ENCODE measurements around the gene SLC6A11.

The SLC6A11 gene

DNA sequence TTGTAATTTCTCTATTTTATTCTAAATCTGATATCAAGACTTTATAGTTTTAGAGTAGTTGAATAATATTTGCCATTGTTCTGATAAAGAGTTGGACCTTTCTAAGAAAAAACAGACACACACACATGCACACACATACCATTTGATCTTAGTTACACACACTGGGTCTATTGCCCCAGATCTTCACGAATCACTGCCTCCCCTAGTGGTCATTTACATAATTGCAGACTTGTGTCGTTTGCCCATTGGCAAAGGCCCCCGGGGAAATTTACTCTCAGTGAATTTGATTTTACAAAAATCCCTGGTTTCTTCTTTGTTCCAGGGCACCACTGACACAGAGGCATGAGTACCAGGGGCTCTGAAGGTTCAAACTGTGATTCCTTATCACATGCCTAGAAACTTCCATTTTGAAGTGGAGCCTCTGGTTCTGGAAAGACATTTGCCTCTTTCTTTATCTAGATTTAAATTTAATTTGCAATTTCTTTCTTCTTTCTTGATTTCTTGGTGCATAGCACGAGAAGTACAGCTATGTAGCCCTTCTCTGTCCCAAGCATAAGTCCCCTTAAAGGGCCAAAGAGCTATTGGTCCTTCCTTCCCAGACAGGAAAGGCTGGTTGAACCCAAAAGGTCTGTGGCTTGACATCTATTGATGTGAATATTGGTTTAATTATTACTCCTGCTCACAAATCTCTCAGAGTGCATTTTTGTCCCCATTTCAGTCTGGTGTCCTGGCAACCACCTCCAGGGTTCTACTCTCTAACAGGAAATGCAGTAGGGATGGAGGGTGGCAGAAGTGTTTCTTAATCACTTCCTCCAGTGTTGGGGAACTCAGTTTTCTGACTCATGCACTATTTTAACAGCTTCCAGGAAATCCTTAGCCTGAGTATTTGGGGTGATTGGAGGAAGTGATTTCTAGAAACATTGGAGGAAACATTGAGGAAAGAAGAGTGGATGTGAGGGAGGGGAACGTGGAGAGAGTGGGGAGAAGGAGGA lies 32.4 kb upstream of the SLC6A11 start:
- H3K9me3 ChIP-seq (replicated peaks in 1 of 11), result no peaks in the 10 kb centered on the region
- H3K27ac ChIP-seq, result peak overlapping the region in 10 of 11 experiments; percentile 48 to 94 (median 86); a peak in 20 of 22 replicates
- peak overlapping the region; percentile 57 to 92 (median 84) for H3K4me2 ChIP-seq
- H3K27me3 ChIP-seq, result no peaks in the 10 kb centered on the region
- H3K9ac ChIP-seq, result peak overlapping the region in 9 of 11 experiments; percentile 24 to 77 (median 68); a peak in 17 of 22 replicates
- H3K4me3 ChIP-seq, result peak overlapping the region in 6 of 10 experiments; percentile 31 to 48 (median 38); a peak in 7 of 20 replicates
- TF ChIP-seq Cebpa-rat (IDR thresholded peaks at IDR 0.05), result peak in 8 of 11 experiments; percentile 16 to 78 (median 52); a peak in 10 of 22 replicates
- H3K36me3 ChIP-seq, result no peaks in the 10 kb centered on the region
- H3K4me1 ChIP-seq, result peaks cover 11 to 84% (median 46%) of the 10 kb centered on the region in 10 experiments
- H4K20me1 ChIP-seq, result no peaks in the 10 kb centered on the region

DNA sequence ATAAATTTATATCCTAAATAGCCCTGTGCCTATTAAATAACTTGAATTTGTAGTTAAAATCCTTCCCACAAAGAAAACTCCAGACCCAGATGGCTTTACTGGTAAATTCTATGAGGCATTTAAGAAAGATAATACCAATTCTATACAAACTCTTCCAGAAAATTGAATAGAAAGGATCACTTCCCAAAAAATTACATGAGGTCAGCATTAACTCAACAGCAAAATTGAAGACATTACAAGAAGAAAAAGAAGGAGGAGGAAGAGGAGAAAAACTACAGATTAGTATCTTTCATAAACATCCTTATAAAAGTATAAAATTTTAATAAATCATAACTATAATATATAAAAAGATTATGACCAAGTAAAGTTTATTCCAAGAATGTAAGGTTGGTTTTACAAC lies 29.4 kb upstream of the SLC6A11 start:
- Histone ChIP-seq H3K9me3 (replicated peaks in 1 of 11) (peaks cover 0 to 10% (median 0%) of the 10 kb centered on the region in 11 experiments; a peak in 3 of 22 replicates), H3K36me3 (no peaks in the 10 kb centered on the region), H3K4me2 (peak overlapping the region in 4 of 11 experiments; percentile 6 to 61 (median 40); a peak in 4 of 22 replicates), H3K27ac (no peak overlapping the region), H3K27me3 (no peaks in the 10 kb centered on the region), H3K4me1 (peaks cover 11 to 61% (median 39%) of the 10 kb centered on the region in 10 experiments), H3K4me3 (no peak overlapping the region), H4K20me1 (no peaks in the 10 kb centered on the region), H3K9ac (no peak overlapping the region)
- no peak for TF ChIP-seq Cebpa-rat (IDR thresholded peaks at IDR 0.05)

DNA sequence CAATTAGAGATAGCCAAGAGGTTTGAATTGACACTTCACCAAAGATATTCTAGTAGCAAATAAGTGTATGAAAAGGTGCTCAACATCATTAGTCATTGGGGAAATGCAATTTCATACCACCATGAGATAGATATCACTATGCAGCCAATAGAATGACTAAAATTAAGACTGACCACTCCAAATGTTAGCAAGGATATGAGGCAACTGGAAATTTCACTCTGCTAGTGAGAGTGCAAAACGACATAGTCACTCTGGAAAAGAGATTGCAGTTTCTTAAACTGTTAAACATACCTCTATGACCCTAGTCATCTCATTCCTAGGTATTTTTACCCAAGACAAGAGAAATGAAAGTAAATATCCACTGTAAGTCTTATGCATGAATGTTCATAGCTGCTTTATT lies 27.6 kb upstream of the SLC6A11 start:
- Histone ChIP-seq H3K9me3 (replicated peaks in 1 of 11) (peaks cover 0 to 10% (median 0%) of the 10 kb centered on the region in 11 experiments; a peak in 3 of 22 replicates), H3K27ac (no peak overlapping the region), H3K4me2 (no peak overlapping the region; a peak in 2 of 22 replicates), H3K27me3 (no peaks in the 10 kb centered on the region), H3K4me1 (peaks cover 11 to 43% (median 21%) of the 10 kb centered on the region in 10 experiments), H4K20me1 (no peaks in the 10 kb centered on the region), H3K4me3 (no peak overlapping the region), H3K36me3 (no peaks in the 10 kb centered on the region), H3K9ac (no peak overlapping the region)
- no peak for TF ChIP-seq Cebpa-rat (IDR thresholded peaks at IDR 0.05)

DNA sequence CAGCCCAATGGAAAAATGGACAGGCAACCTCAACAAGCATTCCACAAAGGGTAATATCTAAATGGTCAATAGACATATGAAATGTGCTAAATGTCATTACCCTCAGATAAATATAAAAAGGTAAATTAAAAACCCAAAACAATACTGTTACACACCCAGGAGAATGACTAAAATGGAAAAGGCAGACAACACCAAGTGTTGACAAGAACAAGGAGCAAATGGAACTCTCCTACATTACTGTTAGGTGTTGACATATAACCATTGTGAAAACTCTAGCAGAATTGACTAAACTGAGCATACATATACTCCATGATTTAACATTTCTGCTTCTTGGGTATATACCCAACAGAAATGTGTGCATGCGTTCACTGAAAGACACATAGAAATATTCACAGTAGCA lies 25.3 kb upstream of the SLC6A11 start:
- Histone ChIP-seq H3K36me3 (no peaks in the 10 kb centered on the region), H3K9ac (no peak overlapping the region), H3K4me2 (no peak overlapping the region), H3K4me1 (peaks cover 0 to 21% (median 1%) of the 10 kb centered on the region in 10 experiments; a peak in 6 of 20 replicates), H3K4me3 (no peak overlapping the region), H3K9me3 (replicated peaks in 1 of 11) (peaks cover 0 to 10% (median 0%) of the 10 kb centered on the region in 11 experiments; a peak in 3 of 22 replicates), H3K27ac (no peak overlapping the region), H4K20me1 (no peaks in the 10 kb centered on the region), H3K27me3 (no peaks in the 10 kb centered on the region)
- no peak for TF ChIP-seq Cebpa-rat (IDR thresholded peaks at IDR 0.05)

DNA sequence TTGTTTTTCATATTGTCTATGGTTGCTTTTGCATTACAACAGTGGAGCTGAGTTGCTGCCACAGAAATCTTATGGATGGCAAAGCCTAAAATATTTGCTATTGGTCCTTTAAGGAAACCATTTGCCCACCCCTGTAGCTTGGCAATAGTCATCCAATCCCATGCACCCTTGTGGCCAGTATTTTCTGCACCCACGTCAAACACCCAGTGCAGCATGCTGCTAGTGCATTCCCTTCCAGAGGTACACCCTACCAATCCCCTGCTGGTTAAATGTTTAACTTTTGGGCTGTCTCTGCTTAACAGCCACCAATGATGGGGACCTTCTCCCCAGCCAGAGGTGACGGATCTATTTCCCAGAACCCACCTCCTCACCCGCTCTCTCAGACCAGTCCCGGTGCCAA lies 23.8 kb upstream of the SLC6A11 start:
- no peaks in the 10 kb centered on the region for H3K27me3 ChIP-seq
- H3K4me1 ChIP-seq, result peaks cover 0 to 10% (median 1%) of the 10 kb centered on the region in 10 experiments; a peak in 6 of 20 replicates
- no peak overlapping the region for H3K4me3 ChIP-seq

DNA sequence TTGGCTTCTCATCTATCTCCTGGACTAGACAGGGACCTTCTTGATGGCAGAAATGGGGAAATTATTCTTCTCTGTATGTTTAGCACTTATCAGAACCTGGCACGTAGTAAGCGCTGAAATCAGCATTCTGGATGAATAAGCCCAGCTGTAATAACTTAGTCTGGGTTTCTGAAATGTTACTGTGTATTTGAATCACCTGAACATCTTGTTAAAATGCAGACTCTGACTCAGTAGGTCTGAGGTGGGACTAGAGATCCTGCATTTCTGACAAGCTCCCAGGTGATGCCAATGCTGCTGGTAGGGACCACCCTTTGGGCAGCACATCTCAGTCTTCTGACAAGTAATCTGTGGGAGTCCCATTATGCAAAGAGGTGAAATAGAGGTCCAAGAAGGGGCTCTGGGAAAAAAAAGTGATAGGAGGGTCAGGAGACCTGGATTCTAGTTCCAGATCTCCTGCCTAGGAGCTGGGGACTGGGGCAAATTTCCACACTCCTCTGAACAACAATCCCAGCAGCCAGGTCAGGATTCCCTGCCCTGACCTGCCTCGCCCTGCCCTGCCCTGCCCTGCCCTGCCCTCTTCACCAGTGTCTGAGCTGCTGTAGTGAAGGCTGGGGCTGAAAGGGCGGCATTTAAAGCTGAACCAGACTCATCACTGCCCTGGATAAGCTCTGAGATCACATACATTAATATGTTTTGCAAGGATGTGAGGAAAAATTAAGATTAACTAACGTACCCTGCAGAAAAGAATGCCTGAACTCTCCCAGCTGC lies 17.2 kb upstream of the SLC6A11 start:
- TF ChIP-seq Cebpa-rat (IDR thresholded peaks at IDR 0.05), result no peak
- Histone ChIP-seq H3K9ac (no peak overlapping the region), H3K36me3 (no peaks in the 10 kb centered on the region), H3K4me2 (no peak overlapping the region), H3K9me3 (replicated peaks in 1 of 11) (no peaks in the 10 kb centered on the region), H3K27me3 (no peaks in the 10 kb centered on the region), H4K20me1 (no peaks in the 10 kb centered on the region), H3K27ac (no peak overlapping the region), H3K4me1 (no peaks in the 10 kb centered on the region), H3K4me3 (no peak overlapping the region)

More for the DNA sequence above, 23.8 kb upstream of the SLC6A11 start:
- H4K20me1 ChIP-seq, result no peaks in the 10 kb centered on the region
- peaks cover 0 to 10% (median 0%) of the 10 kb centered on the region in 11 experiments; a peak in 3 of 22 replicates for H3K9me3 ChIP-seq (replicated peaks in 1 of 11)
- H3K9ac ChIP-seq, result no peak overlapping the region
- no peaks in the 10 kb centered on the region for H3K36me3 ChIP-seq
- H3K27ac ChIP-seq, result no peak overlapping the region
- no peak for TF ChIP-seq Cebpa-rat (IDR thresholded peaks at IDR 0.05)
- H3K4me2 ChIP-seq, result no peak overlapping the region

DNA sequence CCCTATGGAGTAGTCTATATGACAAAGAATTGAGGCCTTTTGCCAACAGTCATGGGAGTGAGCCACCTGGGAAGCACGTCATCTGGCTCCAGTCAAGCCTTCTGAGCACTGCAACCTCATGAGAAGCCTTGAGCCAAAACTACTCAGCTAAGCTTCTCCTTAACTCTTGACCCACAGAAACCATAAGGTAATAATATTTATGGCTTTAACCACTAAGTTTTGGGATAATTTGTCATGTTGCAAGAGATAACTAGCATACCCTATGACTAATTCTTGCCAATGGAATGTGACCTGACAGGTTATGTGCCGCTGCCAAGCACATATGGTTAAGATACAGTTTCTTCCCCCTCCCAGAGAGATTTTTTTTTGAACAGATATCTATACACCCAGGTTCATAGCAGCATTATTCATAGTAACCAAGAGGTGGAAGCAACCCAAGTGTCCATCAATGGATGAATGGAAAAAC lies 11.8 kb upstream of the SLC6A11 start:
- Histone ChIP-seq H4K20me1 (no peaks in the 10 kb centered on the region), H3K4me2 (no peak overlapping the region), H3K9ac (no peak overlapping the region), H3K27ac (no peak overlapping the region), H3K9me3 (replicated peaks in 1 of 11) (no peaks in the 10 kb centered on the region), H3K4me1 (peaks cover 0 to 13% (median 6%) of the 10 kb centered on the region in 10 experiments; a peak in 13 of 20 replicates), H3K4me3 (no peak overlapping the region), H3K27me3 (no peaks in the 10 kb centered on the region), H3K36me3 (no peaks in the 10 kb centered on the region)
- TF ChIP-seq Cebpa-rat (IDR thresholded peaks at IDR 0.05), result no peak

DNA sequence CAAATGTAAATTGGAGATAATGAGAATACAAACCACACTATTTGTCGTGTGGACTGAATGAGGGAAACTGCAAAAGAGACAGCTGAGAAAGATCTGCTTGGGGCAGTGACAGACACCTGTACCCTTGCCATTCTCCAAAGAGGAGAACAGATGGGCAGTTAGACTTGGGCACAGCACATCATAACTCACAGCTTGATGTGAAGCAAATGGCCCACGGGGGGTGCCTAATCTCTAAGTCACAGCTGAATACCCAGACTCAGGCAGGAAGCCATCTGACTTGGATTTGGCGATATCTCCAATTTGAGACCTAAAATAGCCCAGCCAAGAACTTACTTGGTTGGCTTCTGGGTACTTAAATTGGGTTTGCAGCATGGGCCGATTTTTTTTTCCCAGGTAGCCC lies 10.0 kb upstream of the SLC6A11 start:
- no peaks in the 10 kb centered on the region for H3K9me3 ChIP-seq (replicated peaks in 1 of 11)
- TF ChIP-seq Cebpa-rat (IDR thresholded peaks at IDR 0.05), result no peak
- peaks cover 0 to 13% (median 6%) of the 10 kb centered on the region in 10 experiments; a peak in 13 of 20 replicates for H3K4me1 ChIP-seq
- H3K36me3 ChIP-seq, result no peaks in the 10 kb centered on the region
- no peaks in the 10 kb centered on the region for H4K20me1 ChIP-seq
- H3K27ac ChIP-seq, result no peak overlapping the region
- H3K4me2 ChIP-seq, result peak overlapping the region in 5 of 11 experiments; percentile 0 to 36 (median 27); a peak in 4 of 22 replicates
- H3K4me3 ChIP-seq, result no peak overlapping the region
- no peak overlapping the region for H3K9ac ChIP-seq
- no peaks in the 10 kb centered on the region for H3K27me3 ChIP-seq

All from BLaER1 treated with 17β-estradiol and CSF1 and Interleukin-3, amounts not matched to agents 10 nM and 100 nM (cell line).